AG20443 (cell line): ENCODE results near the gene FAM234B.
A peak's percentile ranks its signal among the peaks of the same experiment; 100 is the strongest.

Experiments
- DNase-seq: peaks from one replicate; pipeline ENCODE4 v3.0.0; 2012; ENCODE audit warnings: low spot score, mixed read lengths

The FAM234B gene

GRCh38 chr12:13119826-13120225, 75.6 kb downstream of the FAM234B start:
- no peak for DNase-seq

- no peak for DNase-seq
Observed at GRCh38 chr12:13120413-13120812, 76.2 kb downstream of the FAM234B start.

GRCh38 chr12:13121568-13121967, 77.4 kb downstream of the FAM234B start:
- DNase-seq: no peak

GRCh38 chr12:13124656-13125505, 80.7 kb downstream of the FAM234B start:
- DNase-seq: peak; percentile 20

GRCh38 chr12:13125996-13126395, 81.8 kb downstream of the FAM234B start:
- DNase-seq: no peak

GRCh38 chr12:13126494-13126893, 82.3 kb downstream of the FAM234B start:
- DNase-seq: no peak

- no peak for DNase-seq
Observed at GRCh38 chr12:13127444-13127843, 83.3 kb downstream of the FAM234B start.

GRCh38 chr12:13128291-13128965, 84.2 kb downstream of the FAM234B start:
- no peak for DNase-seq

GRCh38 chr12:13130981-13131380, 86.8 kb downstream of the FAM234B start:
- no peak for DNase-seq
